Raji (cell line): ENCODE data around the gene PHF5A.

ENCODE experiments used
- POLR2A ChIP-seq: IDR thresholded peaks from 2 replicates; pipeline ENCODE4 v1.6.1; 2011; ENCODE audit warnings: low read depth, low read length, control low read depth; ENCODE audit not compliant: insufficient read depth

The PHF5A gene

DNA sequence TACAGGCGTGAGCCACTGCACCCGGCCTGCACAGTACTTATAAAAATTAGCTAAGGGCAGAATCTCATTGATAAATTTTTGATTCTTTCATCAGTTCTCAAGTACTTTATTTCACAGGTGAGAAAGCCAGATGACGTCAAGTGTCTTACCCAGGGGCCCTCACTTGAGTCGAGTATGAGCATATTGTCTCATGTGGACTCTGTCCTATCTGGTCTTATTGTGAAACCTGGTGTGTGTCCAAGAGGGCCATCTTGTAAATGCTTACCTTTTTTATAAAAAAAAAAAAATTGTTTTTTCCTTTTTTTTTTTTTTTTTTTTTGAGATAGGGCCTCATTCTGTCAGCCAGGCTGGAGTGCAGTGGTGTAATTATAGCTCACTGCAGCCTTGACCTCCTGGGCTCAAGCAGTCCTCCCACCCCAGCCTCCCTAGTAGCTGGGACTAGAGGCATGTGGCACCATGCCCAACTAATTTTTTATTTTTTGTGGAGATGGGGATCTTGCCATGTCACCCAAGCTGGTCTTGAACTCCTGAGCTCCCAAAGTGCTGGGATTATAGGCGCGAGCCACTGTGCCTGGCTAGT is 6.5 kb upstream of the PHF5A start:
- TF ChIP-seq POLR2A = no peak

DNA sequence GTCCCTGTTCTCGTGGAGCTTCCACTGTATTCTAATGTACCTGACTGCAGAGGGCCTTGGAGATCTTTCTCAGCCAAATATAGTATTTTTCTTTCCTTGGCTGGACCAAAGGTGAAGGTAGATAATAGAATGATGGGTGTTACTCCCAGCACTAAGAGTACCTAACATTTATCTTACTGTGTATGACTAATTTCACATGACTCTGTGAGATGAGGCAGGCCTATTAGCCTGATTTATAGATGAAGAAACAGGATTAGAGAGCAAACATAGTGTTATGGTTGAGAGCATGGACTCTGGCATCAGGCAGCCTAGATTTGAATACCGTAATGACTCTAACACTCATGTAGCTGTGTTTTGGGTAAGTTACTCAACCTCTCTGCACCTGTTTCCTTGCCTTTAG is 3.1 kb upstream of the PHF5A start:
- TF ChIP-seq POLR2A = no peak

DNA sequence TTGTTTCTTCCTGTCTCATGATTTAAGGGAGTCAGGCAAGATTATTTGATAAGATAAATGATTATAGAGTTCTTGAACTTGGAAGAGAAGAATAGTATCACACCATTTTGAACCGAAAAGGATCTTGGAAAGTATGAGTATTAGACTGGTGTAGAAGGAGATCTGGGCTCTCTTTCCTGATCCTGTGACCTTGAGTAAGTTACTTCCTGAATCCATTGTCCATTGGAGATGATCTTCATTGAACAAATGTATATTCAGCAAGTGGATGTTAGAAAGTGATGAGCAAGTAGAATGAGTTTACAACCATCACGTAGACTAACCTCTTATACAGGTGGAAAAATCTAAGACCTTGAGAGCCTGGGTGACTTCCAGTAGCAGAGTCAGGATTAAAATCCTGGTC is 2.4 kb upstream of the PHF5A start:
- TF ChIP-seq POLR2A = no peak

DNA sequence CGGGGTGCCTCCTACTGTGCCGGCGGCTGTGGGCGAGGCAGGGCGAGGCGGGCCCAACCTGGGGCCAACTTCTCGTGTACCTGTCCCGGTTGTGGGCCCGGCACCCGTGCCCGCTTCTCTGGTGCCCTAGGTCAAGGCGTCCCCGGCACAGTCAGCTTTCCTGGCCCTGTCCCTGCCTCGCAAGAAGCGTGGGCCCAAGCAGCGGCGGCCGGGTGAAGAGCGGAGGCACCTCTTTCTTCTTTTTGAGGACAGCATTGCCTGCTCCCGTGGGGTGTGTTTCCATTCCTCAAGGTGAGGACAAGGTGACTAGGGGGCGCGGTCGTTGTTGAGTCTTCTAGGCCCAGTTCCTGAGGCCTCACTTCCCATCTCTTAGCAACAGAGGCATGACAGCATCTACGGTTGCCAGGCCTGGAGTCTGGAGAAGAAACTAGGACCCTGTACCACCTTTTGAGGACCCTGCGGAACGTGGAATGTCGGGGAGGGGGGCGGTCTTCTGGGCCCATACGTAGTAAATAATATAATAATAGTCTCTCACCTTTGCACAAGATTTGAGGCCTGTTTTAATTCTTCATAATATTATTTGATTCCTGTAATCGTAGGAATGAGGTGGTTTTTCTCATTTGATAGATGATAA is 843 bp upstream of the PHF5A start:
- no peak for TF ChIP-seq POLR2A

DNA sequence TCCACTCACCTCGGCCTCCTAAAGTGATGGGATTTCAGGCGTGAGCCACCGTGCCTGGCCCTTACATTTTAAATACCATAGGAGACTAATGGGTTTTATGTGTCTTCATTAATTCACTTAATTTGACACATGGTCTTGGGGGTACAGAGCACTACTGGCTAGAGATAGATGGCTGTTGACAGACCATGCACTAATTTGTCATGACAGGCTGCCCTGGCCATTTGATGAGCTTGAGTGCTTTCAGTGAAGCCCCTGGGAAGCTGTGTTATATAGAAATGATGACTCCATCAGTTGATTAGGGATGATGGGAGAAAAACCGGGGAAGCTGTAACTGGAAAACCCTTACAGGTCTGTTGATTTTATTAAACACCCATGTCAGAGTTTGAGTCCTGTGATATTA is 6.6 kb downstream of the PHF5A start:
- TF ChIP-seq POLR2A = no peak

DNA sequence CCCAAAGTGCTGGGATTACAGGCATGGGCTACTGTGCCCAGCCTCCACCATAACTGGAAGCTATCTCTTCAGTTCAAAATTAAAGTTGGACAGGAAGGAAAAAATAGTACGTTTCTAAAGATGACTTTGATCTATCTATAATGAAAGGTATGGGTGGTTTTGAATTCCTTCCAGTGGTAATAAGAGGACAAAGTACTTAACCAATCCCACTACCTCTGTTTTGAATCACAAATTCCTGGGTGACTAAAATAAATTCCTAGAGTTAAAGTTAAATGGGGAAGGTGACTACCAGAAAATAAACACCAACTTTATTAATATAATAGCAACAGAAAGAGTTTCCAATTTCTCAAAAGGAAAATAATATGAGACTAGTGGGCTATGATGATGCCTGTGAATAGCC is 9.1 kb downstream of the PHF5A start:
- no peak for TF ChIP-seq POLR2A

DNA sequence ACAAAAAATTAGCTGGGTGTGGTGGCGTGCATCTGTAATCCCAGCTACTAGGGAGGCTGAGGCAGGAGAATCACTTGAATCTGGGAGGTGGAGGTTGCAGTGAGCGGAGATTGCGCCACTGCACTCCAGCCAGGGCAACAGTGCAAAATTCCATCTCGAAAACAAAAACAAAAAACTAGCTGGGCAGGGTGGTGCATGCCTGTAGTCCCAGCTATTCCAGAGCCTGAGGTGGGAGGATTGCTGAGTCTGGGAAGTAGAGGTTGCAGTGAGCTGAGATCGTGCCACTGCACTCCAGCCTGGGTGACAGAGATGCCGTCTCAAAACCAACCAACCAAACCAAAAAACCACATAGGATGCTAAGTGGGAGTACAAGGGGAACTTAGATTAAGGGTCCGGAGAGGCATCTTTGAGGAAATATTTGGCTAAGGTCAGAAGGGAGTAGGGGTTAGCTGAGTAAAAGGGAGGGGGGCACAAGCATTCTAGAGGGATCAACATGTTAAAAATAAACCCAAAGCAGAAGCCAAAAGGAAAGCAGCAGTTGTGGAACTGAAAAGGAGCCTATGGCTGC is 10.2 kb downstream of the PHF5A start:
- TF ChIP-seq POLR2A = no peak

DNA sequence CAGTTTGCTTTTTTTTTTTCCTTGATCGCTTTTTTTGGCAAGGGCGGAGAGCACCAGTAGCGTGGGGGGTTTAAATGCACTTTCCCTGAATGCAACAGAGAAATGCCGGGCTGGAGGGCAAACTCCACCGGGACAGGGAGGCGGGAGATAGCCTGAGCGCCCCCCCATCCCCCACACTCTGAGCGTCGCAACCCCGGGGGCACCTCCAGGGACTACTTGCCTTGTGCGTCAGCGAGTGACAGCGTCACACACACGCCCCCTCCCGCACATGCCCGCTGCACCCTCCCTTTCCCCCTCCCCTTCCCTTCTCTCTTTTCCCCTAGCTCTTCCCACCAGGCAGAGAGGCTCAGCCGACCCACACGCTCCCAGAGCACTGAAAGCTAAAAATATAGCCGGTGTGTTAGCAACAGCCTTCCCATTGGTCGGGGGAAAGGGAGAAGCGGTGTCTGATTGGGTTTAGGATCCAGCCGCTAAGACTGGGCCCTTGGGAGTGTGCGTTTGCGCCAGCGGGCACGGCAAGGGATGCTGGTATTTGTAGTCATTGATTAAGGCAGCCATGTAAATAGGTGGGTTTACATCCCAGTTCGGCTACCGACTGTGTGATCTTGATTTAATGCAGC is 20.2 kb downstream of the PHF5A start:
- peak; percentile 77 for TF ChIP-seq POLR2A

DNA sequence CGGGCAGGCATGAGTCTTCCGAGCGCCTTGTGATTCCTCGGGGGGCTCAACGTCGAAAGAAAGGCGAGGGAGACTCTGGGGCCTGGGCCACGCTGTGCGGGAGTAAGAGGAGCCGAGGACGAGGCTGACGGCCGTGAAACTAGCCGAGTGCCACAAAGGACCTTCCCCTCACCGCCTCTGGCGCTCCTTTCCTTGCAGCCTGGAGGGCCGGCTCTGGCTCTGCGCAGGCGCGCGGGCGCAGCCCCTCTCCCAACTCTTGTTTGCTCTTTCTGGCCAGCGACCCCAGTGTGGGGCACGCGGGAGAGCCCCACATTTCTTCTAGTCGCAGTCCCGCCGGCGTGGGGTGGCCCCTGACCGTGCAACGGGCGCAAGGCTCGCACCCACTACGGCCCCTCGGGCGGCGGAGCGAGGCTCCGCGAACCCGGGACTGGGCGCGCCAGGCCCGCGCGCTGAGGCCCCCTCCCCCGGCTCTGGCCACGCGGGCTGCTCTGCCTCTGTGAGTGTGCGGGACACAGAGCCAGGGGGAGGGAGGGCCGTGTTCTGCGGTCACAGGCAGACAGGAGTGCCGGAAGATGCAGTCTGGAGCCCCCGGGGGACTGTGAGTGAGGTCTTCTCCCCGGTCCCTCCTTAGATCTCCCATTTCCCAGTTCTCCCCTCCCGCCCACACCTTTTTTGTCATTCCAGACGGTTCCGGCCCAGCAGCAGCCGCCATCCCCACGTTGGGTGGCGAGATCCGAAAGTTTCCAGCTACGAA is 20.9 kb downstream of the PHF5A start:
- peak; percentile 69 for TF ChIP-seq POLR2A

DNA sequence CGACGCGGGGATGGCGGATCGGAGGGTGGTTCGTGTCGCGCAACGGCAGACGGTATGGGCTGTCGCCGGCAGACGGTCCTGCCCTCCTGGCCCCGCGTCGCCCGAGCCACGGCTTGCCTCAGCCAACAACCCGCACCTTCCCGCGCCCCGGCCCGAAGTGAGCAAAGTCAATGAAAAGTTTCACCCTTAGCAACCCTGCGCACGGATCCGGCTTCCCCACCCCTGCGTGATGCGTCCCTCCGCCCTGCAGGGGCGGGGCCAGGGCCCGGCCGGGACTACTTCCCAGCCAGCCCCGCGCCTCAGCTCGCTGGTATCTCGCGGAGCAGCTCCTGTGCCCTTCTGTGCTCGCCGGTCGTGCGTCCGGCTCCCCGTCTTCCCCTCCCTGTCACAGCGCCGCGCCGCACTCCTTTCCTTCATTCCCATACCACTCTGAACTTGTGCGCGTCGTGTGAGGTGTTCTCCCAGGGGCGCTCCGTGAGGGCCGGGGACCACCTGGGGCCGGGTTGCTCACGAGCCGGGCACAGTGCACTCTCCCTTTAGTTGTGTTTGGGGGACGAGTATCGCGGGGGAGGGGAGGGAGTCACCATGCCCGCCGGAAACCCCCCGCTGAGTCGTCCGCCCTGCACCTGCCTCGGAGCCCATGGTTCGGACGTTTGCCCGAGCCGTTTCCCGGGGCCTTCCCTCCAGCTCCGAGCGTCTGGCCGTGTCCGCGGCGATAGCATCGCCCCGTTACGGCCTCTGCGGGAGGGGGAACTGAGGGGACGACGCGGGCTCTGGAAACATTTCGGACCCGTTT is 21.7 kb downstream of the PHF5A start, which contains the start of gene TOB2:
Gene TOB2 (minus strand): TSS at position 163 of the 796 bp plus-strand sequence. CDS start 9,456 bp downstream, outside the sequence.
- TF ChIP-seq POLR2A = peak; percentile 99

DNA sequence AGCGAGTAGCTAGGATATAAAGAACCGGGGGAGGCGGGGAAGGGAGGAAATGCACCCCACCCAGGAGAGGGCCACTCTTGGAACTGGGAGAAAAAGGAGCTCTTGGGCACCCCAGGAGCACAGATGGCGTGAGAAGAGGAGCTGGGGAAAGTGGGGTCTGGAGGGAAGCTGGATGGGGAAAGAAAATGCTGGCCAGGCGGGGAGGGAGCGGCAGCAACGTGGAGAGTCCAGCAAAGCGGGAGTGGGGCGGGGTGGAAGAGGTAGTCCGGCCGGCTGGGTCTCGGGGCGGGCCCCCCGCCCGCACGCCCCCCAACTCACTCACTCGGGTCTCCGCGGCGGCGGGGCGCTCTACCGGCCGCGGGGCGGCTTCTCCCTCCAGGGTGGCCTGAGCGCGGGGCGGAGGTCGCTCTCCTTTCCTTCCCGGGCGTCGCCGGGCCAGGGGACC is 22.4 kb downstream of the PHF5A start:
- no peak for TF ChIP-seq POLR2A

DNA sequence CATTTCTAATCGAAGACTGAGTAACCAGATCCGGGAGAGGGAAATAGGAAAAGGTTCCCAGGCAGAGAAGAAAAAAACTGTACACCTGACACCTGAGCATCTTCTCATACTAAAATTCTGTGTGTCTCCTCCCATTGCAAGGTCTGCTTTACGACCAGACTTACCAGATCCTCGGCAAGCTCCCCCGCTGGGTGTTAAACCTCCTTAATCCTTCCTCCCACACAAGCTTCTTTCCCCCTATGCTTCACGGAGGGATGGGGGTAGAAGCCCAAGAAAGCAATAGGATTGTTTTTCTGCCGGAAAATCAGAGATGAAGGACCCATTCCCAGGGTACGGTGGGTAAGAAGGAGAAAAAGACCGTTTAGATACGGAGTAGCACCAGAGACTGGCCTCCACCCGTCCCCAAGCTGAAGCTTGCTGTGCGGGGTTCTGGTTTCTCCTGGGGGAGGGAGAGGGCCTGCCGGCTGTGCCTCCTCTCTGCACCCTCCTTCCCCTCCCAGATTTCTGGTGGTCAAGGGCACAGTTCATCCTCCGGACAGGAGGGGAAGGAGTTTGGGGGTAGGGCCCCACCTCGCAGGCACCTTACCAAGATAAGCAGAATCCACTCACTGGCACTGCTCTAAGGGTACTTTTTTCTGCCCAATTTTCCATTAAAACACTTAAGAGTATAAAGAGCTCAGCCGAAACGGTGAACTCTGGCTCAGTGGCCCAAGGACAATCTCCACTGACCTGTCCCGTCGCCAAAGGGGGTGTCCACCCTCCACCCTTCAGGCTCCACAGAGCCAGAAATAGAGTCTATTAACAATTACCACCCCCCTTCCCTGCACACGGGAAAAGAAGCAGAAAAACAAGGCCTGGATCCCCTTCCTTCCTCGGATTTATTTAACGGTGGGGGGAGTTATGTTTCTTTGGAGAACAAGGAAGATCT is 23.1 kb downstream of the PHF5A start:
- peak; percentile 40; the same call in 1 of the 2 replicates for TF ChIP-seq POLR2A

DNA sequence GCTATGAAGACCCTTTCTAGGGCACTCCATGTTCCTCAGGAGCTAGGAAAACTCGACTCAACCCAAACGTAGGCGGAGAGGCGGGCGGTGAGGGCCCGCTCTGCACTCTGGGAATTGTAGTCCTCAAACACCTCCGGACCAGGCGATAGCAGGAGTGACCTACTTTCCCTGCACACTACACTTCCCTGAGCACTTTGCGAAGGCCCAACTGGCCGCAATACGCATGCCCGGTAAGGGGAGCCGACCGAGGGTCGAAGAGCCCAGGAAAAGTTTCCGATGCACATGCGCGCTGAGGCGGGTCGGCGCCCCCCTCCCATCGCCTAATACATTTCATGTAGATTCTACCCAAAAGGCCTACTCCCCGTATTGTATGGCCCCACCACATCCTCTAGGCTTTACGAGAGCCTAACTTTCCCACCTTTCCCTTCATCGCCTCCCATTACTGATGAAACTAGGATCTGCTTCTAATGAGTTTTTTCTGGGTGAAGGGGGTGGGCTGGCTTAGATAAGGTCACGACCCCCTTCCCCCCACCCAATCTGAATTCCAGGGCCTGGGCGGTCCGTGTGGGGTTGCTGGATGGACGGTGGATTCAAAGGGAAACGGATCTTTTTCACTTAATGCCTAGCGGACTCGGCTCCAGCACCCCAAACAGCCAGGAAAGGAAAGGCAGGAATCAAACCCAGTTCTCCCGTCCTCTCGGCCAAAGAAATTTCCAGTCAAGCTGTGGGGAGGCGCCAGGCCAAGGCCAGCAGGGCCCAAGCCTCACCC is 23.9 kb downstream of the PHF5A start:
- peak; percentile 52 for TF ChIP-seq POLR2A
